HG03135 (cell line): ENCODE results near the gene ASPN.

Experiments used
- ATAC-seq: cut with Tn5 transposase; IDR thresholded peaks from one replicate; pipeline ENCODE4 v1.9.1; 2021; ENCODE audit warnings: mild to moderate bottlenecking, moderate library complexity; ENCODE audit not compliant: unreplicated experiment

Gene ASPN

DNA sequence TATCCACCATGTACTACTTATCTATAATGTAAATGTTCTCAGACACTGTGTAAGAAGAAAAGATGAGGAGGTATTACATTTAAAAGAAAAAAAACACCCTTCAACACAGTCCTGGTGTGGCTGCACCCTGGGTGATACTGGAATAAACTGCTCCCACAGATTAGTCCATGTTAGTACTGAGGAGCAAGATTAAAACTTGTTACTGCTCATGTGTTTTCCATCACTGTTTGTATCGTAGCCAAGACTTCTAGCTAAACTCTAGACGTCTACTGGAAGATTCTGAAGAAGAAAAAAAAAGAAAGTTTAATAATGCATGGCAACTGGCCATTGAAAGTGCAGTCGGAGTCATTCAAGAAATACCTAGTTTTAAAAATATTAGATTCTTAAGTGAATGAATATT is at the start of gene ASPN:
Gene ASPN, minus strand, starts transcription at position 178 of the 400 bp plus-strand sequence.
- ATAC-seq = no peak

DNA sequence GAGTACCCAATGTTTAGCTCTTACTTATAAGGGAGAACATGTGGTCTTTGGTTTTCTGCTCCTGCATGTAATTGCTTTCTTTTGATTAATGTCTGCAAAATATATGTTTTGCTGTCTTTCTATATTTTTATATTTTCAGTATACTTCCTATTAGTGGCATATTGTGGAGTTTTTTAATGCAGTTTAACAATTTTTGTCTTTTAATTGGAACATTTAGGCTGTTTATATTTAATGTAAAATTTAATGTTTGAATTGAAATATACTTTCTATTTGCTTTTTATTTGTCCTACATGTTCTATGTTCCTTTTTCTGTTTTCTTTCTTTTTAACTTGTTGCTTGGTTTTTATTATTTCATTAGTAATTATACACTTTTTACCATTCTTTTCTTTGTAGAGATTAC is 48.6 kb upstream of the ASPN start:
- no peak for ATAC-seq

DNA sequence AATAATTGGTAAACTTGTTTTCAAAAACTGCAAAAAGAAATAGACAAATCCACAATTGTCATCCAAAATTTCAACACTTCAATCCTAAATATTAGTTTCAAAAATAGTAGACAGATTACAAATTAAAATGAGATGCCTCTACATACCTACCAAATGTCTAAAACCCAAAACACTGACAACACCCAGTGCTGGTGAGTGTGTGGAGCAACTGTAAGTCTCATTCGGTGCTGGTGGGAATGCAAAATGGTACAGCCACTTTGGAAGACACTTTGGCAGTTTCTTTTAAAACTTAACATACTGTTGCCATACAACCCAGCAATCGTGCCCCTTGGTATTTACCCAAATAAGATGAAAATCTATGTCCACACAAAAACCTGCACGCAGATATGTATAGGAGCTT is 46.8 kb upstream of the ASPN start:
- no peak for ATAC-seq

GRCh38 chr9:92528522-92528849 is 46.2 kb upstream of the ASPN start:
- ATAC-seq = no peak

DNA sequence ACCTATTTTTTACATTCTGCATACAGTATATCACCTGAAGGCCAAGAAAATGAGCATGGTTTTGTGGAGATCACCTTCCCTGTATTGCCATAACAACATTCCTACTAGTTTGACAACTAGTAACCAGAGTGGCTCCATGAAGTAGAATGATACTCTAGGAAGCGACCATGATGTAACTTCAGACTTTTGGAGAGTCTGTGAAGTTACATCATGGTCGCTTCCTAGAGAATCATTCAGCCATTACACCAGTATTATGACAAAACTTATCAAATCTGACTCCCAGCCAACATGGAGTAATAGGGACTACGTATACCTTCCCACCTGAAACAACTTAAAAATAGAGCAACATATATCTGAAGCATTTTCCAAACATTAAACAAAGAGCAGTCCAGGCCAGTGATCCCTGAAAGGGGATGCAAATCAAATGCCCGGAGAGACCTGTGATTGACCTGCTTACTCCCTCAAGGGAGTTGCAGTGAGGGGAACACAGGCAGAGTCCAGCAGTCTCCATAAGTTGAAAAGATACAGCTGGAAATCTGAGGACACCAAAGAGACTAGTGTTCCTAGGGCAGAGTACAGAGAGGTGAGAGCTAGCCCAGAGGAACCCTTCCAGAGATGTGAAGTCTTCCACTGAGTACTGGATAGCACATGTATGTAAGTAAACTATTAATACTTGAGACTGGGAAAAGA is 45.7 kb upstream of the ASPN start:
- ATAC-seq = no peak

GRCh38 chr9:92527291-92527828 is 45.1 kb upstream of the ASPN start:
- ATAC-seq = no peak

DNA sequence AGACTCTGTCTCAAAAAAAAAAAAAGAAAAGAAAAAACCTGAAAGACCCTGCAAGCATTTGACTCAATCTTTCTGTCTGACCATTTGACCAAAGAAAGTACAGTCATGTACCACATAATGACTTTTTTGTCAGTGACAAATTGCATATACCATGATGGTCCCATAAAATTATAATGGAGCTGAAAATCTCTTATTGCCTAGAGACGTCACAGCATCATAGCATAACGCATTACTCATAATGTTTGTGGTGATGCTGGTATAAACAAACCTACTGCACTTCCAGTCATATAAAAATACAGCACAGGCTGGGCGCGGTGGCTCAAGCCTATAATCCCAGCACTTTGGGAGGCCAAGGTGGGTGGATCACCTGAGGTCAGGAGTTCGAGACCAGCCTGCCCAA is 43.0 kb upstream of the ASPN start:
- ATAC-seq = no peak

- ATAC-seq = no peak
These were observed 42.6 kb upstream of the ASPN start for GRCh38 chr9:92524881-92525280.

DNA sequence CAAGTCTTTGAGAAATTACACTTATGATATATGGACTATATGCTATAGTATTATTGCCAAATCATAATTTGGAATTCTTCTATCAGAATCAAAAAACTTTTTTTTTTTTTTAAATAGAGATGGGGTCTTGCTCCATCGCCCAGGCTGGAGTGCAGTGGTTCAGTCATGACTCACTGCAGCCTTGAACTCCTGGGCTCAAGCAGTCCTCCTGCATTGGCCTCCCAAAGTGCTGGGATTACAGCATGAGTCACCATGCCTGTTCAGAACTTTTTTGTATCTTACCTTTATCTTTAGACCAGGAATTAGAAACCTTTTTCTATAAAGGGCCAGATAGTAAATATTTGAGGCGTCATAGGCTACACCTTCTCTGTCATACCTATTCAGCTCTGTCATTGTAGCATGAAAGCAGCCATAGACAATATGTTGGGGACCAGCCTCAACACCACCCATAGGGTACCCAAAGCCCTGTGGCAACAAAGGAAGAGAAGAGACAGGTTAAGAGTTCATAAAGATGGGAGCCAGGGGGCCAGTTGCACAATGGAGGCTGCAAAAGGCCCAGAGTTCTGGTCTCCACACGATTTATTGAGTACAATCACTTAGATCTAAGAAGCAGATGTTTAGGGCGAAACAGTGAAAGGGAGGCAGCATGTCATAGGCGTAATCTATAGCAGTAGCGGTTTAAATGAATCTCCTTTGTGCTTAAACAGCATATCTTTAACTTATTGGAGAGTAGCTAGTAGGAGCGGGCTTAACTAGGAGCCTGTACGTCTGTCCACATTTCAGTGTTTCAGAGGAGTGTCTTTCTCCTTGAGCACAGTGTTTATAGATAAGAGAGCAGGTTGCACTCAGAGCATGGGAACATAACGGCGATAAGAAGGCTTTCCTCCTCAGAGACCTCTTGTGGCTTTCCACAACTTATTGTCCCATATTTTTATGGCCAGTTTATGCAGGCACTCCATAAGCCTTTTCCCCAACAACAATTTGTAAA is 41.0 kb upstream of the ASPN start:
- ATAC-seq = no peak

- ATAC-seq = no peak
These were observed 38.5 kb upstream of the ASPN start for GRCh38 chr9:92520837-92521236.

DNA sequence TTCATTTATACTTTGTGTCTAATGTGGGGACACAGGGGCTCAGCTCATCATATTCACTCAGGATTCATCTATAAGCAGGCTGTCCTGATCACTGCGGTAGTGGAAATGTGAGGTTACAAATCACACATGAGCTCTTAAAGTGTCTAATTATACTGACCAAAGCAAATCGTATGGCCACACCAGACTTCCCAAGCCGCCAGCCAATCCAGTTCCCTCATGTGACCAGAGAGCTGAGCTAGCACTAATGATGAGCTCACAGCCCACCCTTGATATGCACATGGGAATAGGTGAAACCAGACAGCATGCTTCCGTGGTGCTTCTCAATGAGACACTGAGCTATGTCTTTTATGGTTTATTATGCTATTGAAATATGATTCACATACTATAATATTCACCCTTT is 35.9 kb upstream of the ASPN start:
- ATAC-seq = no peak

DNA sequence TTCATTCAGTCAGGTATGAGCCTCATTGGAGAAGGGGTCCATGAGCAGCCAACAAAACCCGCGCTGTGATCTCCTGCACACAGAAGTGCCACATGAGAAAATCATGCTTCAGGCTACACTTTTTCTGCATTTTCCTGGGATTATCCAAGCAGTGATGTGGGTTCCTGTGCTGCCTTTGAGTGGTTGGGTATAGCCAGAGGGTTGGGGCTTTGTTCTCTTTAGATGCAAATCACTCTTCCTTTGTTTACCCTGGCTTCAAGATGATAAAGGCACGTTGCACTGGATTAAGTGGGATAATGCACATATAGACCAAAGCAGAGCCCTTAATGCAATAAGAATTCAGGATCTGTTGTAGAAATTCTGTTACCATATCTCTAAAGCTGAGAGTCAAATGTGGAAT is 34.7 kb upstream of the ASPN start:
- ATAC-seq = no peak

DNA sequence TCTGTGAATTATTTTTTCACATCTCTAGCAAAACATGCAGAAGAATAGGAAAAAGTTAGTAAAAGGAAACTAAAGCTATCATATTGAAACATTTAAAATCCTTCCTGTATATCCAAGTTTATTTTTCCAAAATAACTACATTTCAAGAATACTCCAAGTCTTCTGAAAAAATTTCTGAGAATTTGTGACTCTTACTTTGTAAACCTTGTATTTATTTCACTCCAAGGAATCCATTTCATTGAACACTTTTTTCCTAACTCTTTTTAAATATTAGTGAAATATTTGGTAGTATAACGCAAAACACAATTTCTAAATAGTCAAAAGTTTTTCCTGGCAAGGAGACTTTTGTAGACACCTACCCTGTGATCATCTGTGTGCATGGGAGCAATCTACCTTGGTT is 34.2 kb upstream of the ASPN start:
- no peak for ATAC-seq

DNA sequence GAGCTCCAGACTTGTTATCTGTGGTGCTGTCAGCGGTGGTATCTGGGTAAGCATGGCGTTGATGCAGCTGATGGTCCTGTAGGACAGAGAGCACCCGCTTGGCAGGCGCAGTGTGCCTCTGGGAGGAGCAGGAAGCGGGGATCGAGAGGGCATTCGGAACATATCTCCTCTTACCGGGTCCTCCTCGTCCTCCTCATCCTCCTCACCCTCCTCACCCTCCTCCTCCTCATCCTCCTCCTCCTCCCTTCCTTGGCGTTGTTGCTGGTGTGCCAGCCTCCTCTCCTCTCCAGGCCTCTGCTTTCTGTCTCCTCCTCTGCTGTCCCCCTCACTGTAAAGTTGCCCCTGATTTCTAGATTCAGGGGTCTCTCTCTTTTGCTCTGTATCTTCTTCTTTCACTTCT is 32.3 kb upstream of the ASPN start:
- ATAC-seq = no peak

DNA sequence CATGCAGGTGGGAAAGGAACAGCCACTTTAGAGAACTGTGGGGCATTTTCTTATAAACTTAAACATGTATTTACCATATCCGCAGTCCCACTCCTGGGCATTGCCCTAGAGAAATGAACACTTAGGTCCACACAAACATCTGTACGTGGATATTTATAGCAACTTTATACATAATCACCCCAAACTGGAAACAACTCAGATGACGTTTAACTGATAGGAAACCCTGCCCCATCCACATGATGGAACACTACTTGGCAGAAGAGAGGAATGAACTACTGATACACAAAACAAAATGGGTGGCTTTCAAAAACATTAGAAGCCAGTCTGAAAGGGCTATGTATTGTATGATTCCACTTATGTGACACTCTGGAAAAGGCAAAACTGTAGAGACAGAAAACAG is 31.0 kb upstream of the ASPN start:
- ATAC-seq = no peak

DNA sequence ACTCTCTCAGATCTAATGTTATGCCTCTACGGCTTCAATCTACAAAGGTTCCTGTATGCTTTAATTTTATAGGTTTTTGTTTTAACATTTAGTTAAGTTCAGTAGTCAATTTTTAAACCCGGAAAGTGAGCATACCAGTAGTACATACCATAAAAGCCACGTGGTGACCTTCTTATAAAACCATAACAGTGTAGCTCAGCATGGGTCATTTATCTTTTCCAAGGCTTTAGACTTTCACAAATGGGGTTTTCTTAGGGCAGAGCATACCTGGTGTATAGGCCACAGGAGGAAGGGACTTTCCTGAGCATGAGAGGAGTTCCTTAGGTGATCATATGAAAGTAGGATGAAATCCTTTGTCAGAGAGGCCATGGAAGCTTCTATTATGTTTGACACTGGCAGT is 30.3 kb upstream of the ASPN start:
- ATAC-seq = no peak

- no peak for ATAC-seq
These were observed 28.4 kb upstream of the ASPN start for GRCh38 chr9:92510747-92511146.

DNA sequence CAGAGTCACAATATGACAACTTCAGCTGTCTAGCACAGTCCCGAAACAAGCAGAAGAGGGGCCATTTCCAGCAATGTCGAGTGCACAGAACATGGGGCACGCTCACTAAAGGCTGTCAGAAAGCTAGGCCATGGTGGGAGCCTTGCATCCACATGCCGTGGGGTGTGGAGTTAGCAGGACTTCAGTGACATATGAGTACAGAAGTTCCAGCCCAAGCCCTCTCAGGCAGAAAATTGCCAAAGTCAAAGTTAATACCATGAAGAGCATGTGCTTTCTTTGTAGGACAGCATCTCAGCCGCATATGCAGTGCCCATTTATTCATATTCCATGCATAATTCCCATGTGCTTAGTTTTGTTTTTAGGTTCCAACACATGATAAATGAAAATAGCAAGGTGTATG is 26.7 kb upstream of the ASPN start:
- ATAC-seq = no peak

DNA sequence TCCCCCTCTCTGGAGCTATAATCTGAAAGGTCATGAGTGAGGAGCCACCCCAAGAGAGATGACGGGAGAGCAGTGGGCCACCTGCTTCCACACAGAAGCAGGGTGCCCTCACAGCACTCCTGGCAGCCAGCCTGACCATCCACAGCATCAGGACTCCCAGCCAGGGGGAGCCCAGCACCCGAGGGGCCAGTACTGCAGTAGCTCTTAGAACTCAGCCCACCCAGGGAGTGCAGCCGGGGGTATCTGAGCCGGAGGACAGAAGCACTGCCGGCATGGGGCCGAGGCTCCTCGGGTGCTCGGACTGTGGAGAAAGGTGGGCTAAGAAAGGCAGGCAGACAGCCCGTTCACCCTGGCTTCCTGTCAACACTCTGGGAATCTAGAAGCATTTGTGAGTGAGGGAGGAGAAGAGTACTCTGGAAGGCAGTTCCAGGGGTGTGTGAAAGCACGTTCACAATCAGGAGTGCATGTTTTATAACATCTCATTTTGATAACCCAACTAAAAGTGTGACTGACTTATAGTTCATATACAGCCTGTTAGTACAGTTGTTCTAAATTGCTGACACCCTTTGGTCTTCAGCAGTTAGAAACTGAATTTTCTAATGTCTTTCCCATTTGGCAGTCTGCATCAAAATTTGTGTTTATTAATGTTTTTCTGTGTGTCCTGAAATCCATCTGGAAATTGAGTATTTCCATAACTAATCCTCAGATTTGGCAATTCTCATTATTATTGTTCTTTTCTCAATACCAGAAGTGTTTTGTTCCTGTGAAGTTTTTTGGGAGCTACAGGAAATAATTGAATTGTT is 25.9 kb upstream of the ASPN start:
- ATAC-seq = no peak

- no peak for ATAC-seq
These were observed 25.2 kb upstream of the ASPN start for GRCh38 chr9:92507496-92507895.

- no peak for ATAC-seq
These were observed 24.7 kb upstream of the ASPN start for GRCh38 chr9:92507005-92507404.
